ENCODE measurements around the gene HSPA9. TPM values are rescaled to one million over a fixed set of nuclear protein-coding genes. Genes with fewer than 3 reads are reported as not detected.

Gene HSPA9
- total and polyA plus RNA-seq, 8 donors: 68.8 to 427 (median 175) TPM

DNA sequence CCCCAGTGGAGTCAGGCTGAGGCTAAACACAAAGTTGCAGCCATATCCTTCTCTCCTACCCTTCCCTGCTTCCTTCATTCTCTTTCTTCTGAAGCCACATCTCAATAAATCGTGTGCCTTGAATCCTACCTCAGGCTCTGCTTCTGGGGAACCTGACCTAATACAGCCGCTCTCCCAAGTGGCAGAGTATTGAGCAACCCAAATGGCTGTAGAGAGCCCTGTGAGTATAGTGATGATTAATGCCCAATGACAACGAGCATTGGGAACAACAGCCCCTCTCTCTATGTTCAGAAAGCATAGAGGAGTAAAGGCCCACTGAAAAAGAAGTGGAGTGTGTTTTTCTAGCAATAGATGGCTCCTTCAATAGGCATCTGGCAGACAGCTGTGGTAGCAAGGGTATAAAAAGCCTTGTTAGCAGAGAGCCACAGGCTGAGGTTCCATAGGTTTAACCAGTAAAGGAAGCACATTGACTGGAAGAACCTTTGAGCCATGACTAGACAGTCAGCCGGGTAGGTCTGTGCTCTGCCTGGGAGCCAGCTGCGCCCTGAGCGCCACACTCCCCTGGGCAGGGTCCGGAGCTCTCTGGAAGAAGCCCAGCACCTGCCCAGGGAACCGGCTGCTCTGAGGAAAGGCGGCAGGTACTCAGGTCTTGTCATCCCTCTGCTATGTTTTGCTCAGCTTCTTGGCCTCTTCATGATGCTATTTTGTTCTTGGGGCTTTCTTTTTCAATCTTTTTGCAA, 22.6 kb upstream of the HSPA9 start:
- WGBS, 5 donors: 84 to 89% (median 85%) methylated on average over 8 to 9 of the region's 9 CpGs
- no peaks in the 10 kb centered on the region for H3K9me3 ChIP-seq

GRCh38 chr5:138596105-138596881, 21.1 kb upstream of the HSPA9 start:
- H3K36me3 ChIP-seq: no peaks in the 10 kb centered on the region
- intact Hi-C loops (cut with DNase I; ENCODE audit: low total_unique reads): no loop called here
- DNase-seq: no peak
- H3K9me3 ChIP-seq: no peaks in the 10 kb centered on the region
- no peaks in the 10 kb centered on the region for H3K27me3 ChIP-seq
- WGBS, 5 donors: 81 to 89% (median 87%) methylated on average over 6 of the region's 6 CpGs
- H3K27ac ChIP-seq: no peak overlapping the region
- no peaks in the 10 kb centered on the region for H3K4me1 ChIP-seq
- H3K4me3 ChIP-seq: no peak overlapping the region
- TF ChIP-seq, protein P1, sequence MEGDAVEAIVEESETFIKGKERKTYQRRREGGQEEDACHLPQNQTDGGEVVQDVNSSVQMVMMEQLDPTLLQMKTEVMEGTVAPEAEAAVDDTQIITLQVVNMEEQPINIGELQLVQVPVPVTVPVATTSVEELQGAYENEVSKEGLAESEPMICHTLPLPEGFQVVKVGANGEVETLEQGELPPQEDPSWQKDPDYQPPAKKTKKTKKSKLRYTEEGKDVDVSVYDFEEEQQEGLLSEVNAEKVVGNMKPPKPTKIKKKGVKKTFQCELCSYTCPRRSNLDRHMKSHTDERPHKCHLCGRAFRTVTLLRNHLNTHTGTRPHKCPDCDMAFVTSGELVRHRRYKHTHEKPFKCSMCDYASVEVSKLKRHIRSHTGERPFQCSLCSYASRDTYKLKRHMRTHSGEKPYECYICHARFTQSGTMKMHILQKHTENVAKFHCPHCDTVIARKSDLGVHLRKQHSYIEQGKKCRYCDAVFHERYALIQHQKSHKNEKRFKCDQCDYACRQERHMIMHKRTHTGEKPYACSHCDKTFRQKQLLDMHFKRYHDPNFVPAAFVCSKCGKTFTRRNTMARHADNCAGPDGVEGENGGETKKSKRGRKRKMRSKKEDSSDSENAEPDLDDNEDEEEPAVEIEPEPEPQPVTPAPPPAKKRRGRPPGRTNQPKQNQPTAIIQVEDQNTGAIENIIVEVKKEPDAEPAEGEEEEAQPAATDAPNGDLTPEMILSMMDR (IDR thresholded peaks at IDR 0.05): no peak
- TF ChIP-seq EP300 (IDR thresholded peaks at IDR 0.05) (no peak), POLR2AphosphoS5 (IDR thresholded peaks at IDR 0.05) (no peak), POLR2A (IDR thresholded peaks at IDR 0.05) (no peak)

More for the DNA sequence above, 22.6 kb upstream of the HSPA9 start:
- H3K27ac ChIP-seq: no peak overlapping the region
- H3K4me3 ChIP-seq: no peak overlapping the region
- no peak for TF ChIP-seq POLR2AphosphoS5 (IDR thresholded peaks at IDR 0.05)
- TF ChIP-seq, protein P1 (IDR thresholded peaks at IDR 0.05): no peak
- TF ChIP-seq EP300 (IDR thresholded peaks at IDR 0.05): no peak
- TF ChIP-seq POLR2A (IDR thresholded peaks at IDR 0.05): no peak
- H3K4me1 ChIP-seq: no peaks in the 10 kb centered on the region
- intact Hi-C loops (cut with DNase I; ENCODE audit: low total_unique reads): no loop called here
- no peaks in the 10 kb centered on the region for H3K36me3 ChIP-seq
- no peak for DNase-seq
- H3K27me3 ChIP-seq: no peaks in the 10 kb centered on the region

DNA sequence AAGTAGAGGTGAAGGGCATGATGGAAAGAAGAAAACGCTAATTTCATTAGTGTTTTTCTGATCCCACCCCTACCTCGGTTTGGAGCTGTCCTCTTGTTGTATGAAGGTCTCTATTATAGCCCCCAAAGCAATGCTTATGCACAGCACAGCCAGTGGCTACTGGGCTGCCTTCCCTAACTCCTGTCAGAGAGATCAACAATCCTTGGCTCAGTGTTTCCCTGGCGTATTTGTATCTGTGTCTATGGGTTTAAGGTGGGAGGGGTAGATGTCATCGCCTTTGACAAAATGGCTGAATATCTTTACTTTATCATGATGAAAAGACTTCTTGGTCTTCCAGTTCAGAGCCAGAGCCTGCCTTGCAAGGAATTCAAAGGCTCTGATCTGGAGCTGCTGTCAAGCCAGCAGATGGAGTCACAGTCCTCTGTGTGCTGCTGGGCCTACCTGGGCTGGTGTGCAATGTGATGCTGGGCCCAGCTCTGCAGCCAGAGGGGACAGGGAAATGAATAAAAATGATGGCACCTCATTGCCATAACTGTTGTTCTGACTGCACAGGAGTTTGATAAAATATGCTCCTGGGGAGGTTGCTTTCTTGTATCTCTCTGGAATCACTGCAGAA, 20.1 kb upstream of the HSPA9 start:
- DNase-seq: peak in 1 of 2 donors; percentile 48
- TF ChIP-seq EP300 (IDR thresholded peaks at IDR 0.05) (no peak), POLR2AphosphoS5 (IDR thresholded peaks at IDR 0.05) (no peak), POLR2A (IDR thresholded peaks at IDR 0.05) (no peak)
- TF ChIP-seq, protein P1 (IDR thresholded peaks at IDR 0.05): no peak
- no peaks in the 10 kb centered on the region for H3K27me3 ChIP-seq
- intact Hi-C loops (cut with DNase I; ENCODE audit: low total_unique reads): no loop called here
- no peaks in the 10 kb centered on the region for H3K36me3 ChIP-seq
- H3K4me1 ChIP-seq: no peaks in the 10 kb centered on the region
- no peak overlapping the region for H3K27ac ChIP-seq
- H3K4me3 ChIP-seq: no peak overlapping the region
- 74 to 98% (median 81%) methylated on average over 4 of the region's 4 CpGs for WGBS, 5 donors
- H3K9me3 ChIP-seq: no peaks in the 10 kb centered on the region

- Histone ChIP-seq H3K36me3 (no peaks in the 10 kb centered on the region), H3K4me1 (no peaks in the 10 kb centered on the region), H3K27ac (no peak overlapping the region), H3K27me3 (no peaks in the 10 kb centered on the region), H3K9me3 (no peaks in the 10 kb centered on the region), H3K4me3 (no peak overlapping the region)
- intact Hi-C loops (cut with DNase I; ENCODE audit: low total_unique reads): no loop called here
- 87 to 98% (median 96%) methylated on average over 4 of the region's 4 CpGs for WGBS, 5 donors
- DNase-seq: no peak
- TF ChIP-seq POLR2A (IDR thresholded peaks at IDR 0.05) (no peak), POLR2AphosphoS5 (IDR thresholded peaks at IDR 0.05) (no peak)
- TF ChIP-seq, protein P1 (IDR thresholded peaks at IDR 0.05): peak in 1 of 7 experiments; percentile 24
Measured at GRCh38 chr5:138594305-138595058, 19.3 kb upstream of the HSPA9 start.

All from stomach (tissue), 9 donors.